ENCODE data around the gene BTBD9.
A peak's percentile ranks its signal among the peaks of the same experiment; 100 is the strongest.

BTBD9 gene

GRCh38 chr6:38555606-38556005 lies 84.1 kb downstream of the BTBD9 start:
- no peak for TF ChIP-seq CTCF (IDR thresholded peaks at IDR 0.05; ENCODE audit: control extremely low read depth, extremely low read depth, low read depth, missing control alignments)
- ChIA-PET CTCF (interaction anchor here (1.6 kb wide), 1 partner anchor 15 kb away, joined by 9 read pairs; no protein-coding TSS in a partner anchor), POLR2A (no interaction called here)
- DNase-seq (ENCODE audit: extremely low spot score): no peak

- ChIA-PET POLR2A (no interaction called here), CTCF (interaction anchor here (0.7 to 1.9 kb wide), 3 partner anchors 12 to 15 kb away, joined by 3 to 9 read pairs (median 5); no protein-coding TSS in a partner anchor)
- TF ChIP-seq CTCF (IDR thresholded peaks at IDR 0.05; ENCODE audit: control extremely low read depth, extremely low read depth, low read depth, missing control alignments): no peak
- DNase-seq (ENCODE audit: extremely low spot score): no peak
Observed at GRCh38 chr6:38554700-38555413, 84.9 kb downstream of the BTBD9 start.

DNA sequence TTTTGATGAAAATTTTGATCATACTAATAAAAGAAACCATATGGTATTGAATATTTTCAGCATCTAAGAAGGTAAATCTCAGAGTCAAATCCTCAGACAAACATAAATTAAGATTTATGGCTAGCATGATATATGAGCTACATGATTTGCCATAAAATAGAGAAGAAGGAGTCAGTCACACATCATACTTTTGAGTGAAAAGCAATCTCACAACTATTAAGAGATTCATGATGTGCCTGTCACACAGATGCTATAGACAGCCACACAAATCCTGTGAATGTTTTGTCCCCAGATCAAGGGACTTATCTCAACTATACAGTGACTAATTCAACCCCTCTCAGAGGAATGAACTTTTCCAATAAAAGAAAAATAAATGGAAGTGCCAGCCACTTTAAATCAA lies 85.7 kb downstream of the BTBD9 start:
- no peak for TF ChIP-seq CTCF (IDR thresholded peaks at IDR 0.05; ENCODE audit: control extremely low read depth, extremely low read depth, low read depth, missing control alignments)
- no peak for DNase-seq (ENCODE audit: extremely low spot score)
- CTCF ChIA-PET: interaction anchor here (1.6 to 1.9 kb wide), 2 partner anchors 13 to 16 kb away, joined by 5 to 9 read pairs; no protein-coding TSS in a partner anchor
- POLR2A ChIA-PET: no interaction called here

GRCh38 chr6:38552121-38552520 lies 87.6 kb downstream of the BTBD9 start:
- no peak for TF ChIP-seq CTCF (IDR thresholded peaks at IDR 0.05; ENCODE audit: control extremely low read depth, extremely low read depth, low read depth, missing control alignments)
- peak; percentile 76 for DNase-seq (ENCODE audit: extremely low spot score)
- ChIA-PET CTCF (no interaction called here), POLR2A (no interaction called here)

- ChIA-PET POLR2A (no interaction called here), CTCF (interaction anchor here (1.6 kb wide), 1 partner anchor 20 kb away, joined by 5 read pairs; no protein-coding TSS in a partner anchor)
- no peak for DNase-seq (ENCODE audit: extremely low spot score)
- TF ChIP-seq CTCF (IDR thresholded peaks at IDR 0.05; ENCODE audit: control extremely low read depth, extremely low read depth, low read depth, missing control alignments): no peak
Observed at GRCh38 chr6:38549795-38550194, 89.9 kb downstream of the BTBD9 start.

- no peak for DNase-seq (ENCODE audit: extremely low spot score)
- ChIA-PET POLR2A (no interaction called here), CTCF (no interaction called here)
- TF ChIP-seq CTCF (IDR thresholded peaks at IDR 0.05; ENCODE audit: control extremely low read depth, extremely low read depth, low read depth, missing control alignments): no peak
Observed at GRCh38 chr6:38549180-38549579, 90.5 kb downstream of the BTBD9 start.

Data from GM10248 (cell line).